Omental fat pad (tissue), 4 donors: ENCODE results near the gene A3GALT2. TPM values are rescaled to one million over a fixed set of nuclear protein-coding genes. Genes with fewer than 3 reads are reported as not detected.

ENCODE experiments used
- ATAC-seq: fragments of 150-250 bp; one replicate; pipeline ENCODE4 v1.9.1; 2016; ENCODE audit warnings: mild to moderate bottlenecking, moderate library complexity; ENCODE audit not compliant: low FRiP score
- DNase-seq: peaks from one replicate; pipeline ENCODE4 v3.0.0-alpha.2; 2019; ENCODE audit warnings: low spot score
- CTCF ChIP-seq, 3 donors: fragments of 450-650 bp; IDR thresholded peaks; one replicate each; pipeline ENCODE4 v1.5.1; 2016 to 2017; ENCODE audit warnings: antibody characterized with exemption in 3 of 3, mild to moderate bottlenecking in 3 of 3, moderate library complexity in 2 of 3
- total RNA-seq, 4 donors: library from RNA; depleted of rRNA; stranded (reverse); fragments of >200 nt; gene quantifications; one replicate each; pipeline ENCODE4 v1.1.0, GENCODE V29; 2016

The A3GALT2 gene
- total RNA-seq, 4 donors from 2014 or later = not detected

GRCh38 chr1:33360367-33360766 lies 39.5 kb upstream of the A3GALT2 start:
- no peak for TF ChIP-seq CTCF (IDR thresholded peaks at IDR 0.05)
- DNase-seq = no peak
- ATAC-seq = no peak

- DNase-seq (no peak), ATAC-seq (no peak)
- TF ChIP-seq CTCF (IDR thresholded peaks at IDR 0.05) = no peak
Observed at GRCh38 chr1:33359931-33360330, 39.0 kb upstream of the A3GALT2 start.

GRCh38 chr1:33358795-33359503 lies 38.1 kb upstream of the A3GALT2 start:
- DNase-seq = no peak
- ATAC-seq = no peak
- TF ChIP-seq CTCF (IDR thresholded peaks at IDR 0.05) = no peak

GRCh38 chr1:33358114-33358794 lies 37.4 kb upstream of the A3GALT2 start:
- no peak for DNase-seq
- no peak for TF ChIP-seq CTCF (IDR thresholded peaks at IDR 0.05)

GRCh38 chr1:33357099-33357498 lies 36.2 kb upstream of the A3GALT2 start:
- no peak for ATAC-seq
- DNase-seq = no peak
- no peak for TF ChIP-seq CTCF (IDR thresholded peaks at IDR 0.05)

More at GRCh38 chr1:33358114-33358794, 37.4 kb upstream of the A3GALT2 start:
- ATAC-seq = no peak

GRCh38 chr1:33354707-33355316 lies 33.9 kb upstream of the A3GALT2 start:
- ATAC-seq = peak; percentile 4
- no peak for TF ChIP-seq CTCF (IDR thresholded peaks at IDR 0.05)
- no peak for DNase-seq
